Left cardiac atrium (tissue), 4 donors: Measurements from ENCODE around the gene MORN1. TPM values are rescaled to one million over a fixed set of nuclear protein-coding genes. Genes with fewer than 3 reads are reported as not detected.

Source experiments
- ATAC-seq, 2 donors: fragments of 200-7000 bp; cut with Tn5 transposase; one replicate each; pipeline ENCODE4 v1.9.1; 2020; ENCODE audit warnings: mild to moderate bottlenecking in 2 of 2, moderate library complexity in 2 of 2
- DNase-seq: peaks from one replicate; pipeline ENCODE4 v3.0.0-alpha.2; 2020
- intact Hi-C, 2 donors: fragments of 100-400 bp; cut with DNase I; formaldehyde crosslinking; loops; one replicate each; pipeline versions ENCODE4 v1.14.1 to v1.15.1; 2022 to 2023
- total RNA-seq, 2 donors: library from RNA; stranded (reverse); fragmentation: NEBNext Ultra II Directional; extraction: Animal tissue kit (Norgen Biotek cat#: 25700); gene quantifications; one replicate each; pipeline ENCODE4 v1.2.1, GENCODE V29; 2021
- donor health status: DM: no; HTN: yes; CAD: no.
- donor health status: DM: no; HTN: yes; CAD: no; lungs with severe emphysema.
- donor health status: DM: yes; HTN: yes; CAD: no.
- donor health status: Dilated cardiomyopathy.

Gene MORN1
- total RNA-seq, 2 donors from 2014 or later, result 3.7 to 4.9 TPM

GRCh38 chr1:2347896-2348295 is 43.5 kb downstream of the MORN1 start:
- ATAC-seq, result no peak
- no peak for DNase-seq
- intact Hi-C loops, result no loop called here

GRCh38 chr1:2347409-2347785 is 44.0 kb downstream of the MORN1 start:
- intact Hi-C loops, result no loop called here
- no peak for DNase-seq
- ATAC-seq, result no peak

GRCh38 chr1:2346691-2347408 is 44.5 kb downstream of the MORN1 start:
- ATAC-seq (no peak), DNase-seq (no peak)
- intact Hi-C loops, result no loop called here

- no peak for DNase-seq
- intact Hi-C loops, result no loop called here
- no peak for ATAC-seq
Observed at GRCh38 chr1:2345297-2346075, 45.9 kb downstream of the MORN1 start.

- intact Hi-C loops, result no loop called here
- ATAC-seq (no peak), DNase-seq (peak; percentile 13)
Observed at GRCh38 chr1:2344744-2345296, 46.5 kb downstream of the MORN1 start.

- DNase-seq (peak; percentile 20), ATAC-seq (no peak)
- intact Hi-C loops, result no loop called here
Observed at GRCh38 chr1:2344121-2344681, 47.2 kb downstream of the MORN1 start.

GRCh38 chr1:2343023-2343935 is 48.1 kb downstream of the MORN1 start:
- intact Hi-C loops, result no loop called here
- no peak for DNase-seq
- ATAC-seq, result no peak

- intact Hi-C loops, result no loop called here
- ATAC-seq (no peak), DNase-seq (peak; percentile 15)
Observed at GRCh38 chr1:2342384-2343022, 48.9 kb downstream of the MORN1 start.

- DNase-seq (peak; percentile 12), ATAC-seq (no peak)
- intact Hi-C loops, result no loop called here
Observed at GRCh38 chr1:2341706-2342383, 49.5 kb downstream of the MORN1 start.

- no peak for ATAC-seq
- intact Hi-C loops, result no loop called here
- DNase-seq, result no peak
Observed at GRCh38 chr1:2340918-2341254, 50.5 kb downstream of the MORN1 start.

- intact Hi-C loops, result no loop called here
- DNase-seq (no peak), ATAC-seq (no peak)
Observed at GRCh38 chr1:2340086-2340917, 51.1 kb downstream of the MORN1 start.

GRCh38 chr1:2339206-2340085 is 51.9 kb downstream of the MORN1 start:
- intact Hi-C loops, result no loop called here
- DNase-seq, result no peak
- ATAC-seq, result no peak

- intact Hi-C loops, result no loop called here
- DNase-seq (no peak), ATAC-seq (no peak)
Observed at GRCh38 chr1:2337501-2337900, 53.9 kb downstream of the MORN1 start.

- ATAC-seq (no peak), DNase-seq (no peak)
- intact Hi-C loops, result no loop called here
Observed at GRCh38 chr1:2337081-2337480, 54.3 kb downstream of the MORN1 start.

GRCh38 chr1:2336499-2336898 is 54.9 kb downstream of the MORN1 start:
- no peak for ATAC-seq
- intact Hi-C loops, result no loop called here
- DNase-seq, result no peak

- intact Hi-C loops, result no loop called here
- ATAC-seq (no peak), DNase-seq (no peak)
Observed at GRCh38 chr1:2335721-2336455, 55.5 kb downstream of the MORN1 start.
